ENCODE results near the gene SLC37A2. TPM values are rescaled to one million over a fixed set of nuclear protein-coding genes. Genes with fewer than 3 reads are reported as not detected.

The SLC37A2 gene
- total and polyA plus RNA-seq, 2 of the 13 experiments (the other 11 are each of a cell fraction or from before 2014, with no cell fraction given) = 4.6 to 7.1 TPM

GRCh38 chr11:125062218-125062930 is 731 bp upstream of the SLC37A2 start:
- Histone ChIP-seq H3K27ac (ENCODE audit: extremely low read length, insufficient read depth, low read length) (no peak overlapping the region), H3K79me2 (ENCODE audit: insufficient read depth, low read length) (no peaks in the 10 kb centered on the region), H3K36me3 (replicated peaks in 1 of 2; ENCODE audit: control insufficient read depth in 1 of 2, insufficient read depth in 2 of 2, low read length in 2 of 2) (no peaks in the 10 kb centered on the region), H3K9ac (ENCODE audit: insufficient read depth, low read depth, low read length) (peak overlapping the region; percentile 60), H2AFZ (ENCODE audit: low read length) (no peak overlapping the region), H3K4me3 (replicated peaks in 1 of 3; ENCODE audit: insufficient read depth in 1 of 3, low read depth in 2 of 3, low read length in 3 of 3) (peak overlapping the region; percentile 66 to 78 (median 72); a peak in 5 of 6 replicates), H3K4me2 (ENCODE audit: low read depth, low read length) (peak overlapping the region; percentile 90), H3K4me1 (ENCODE audit: insufficient read depth, low read length) (peaks cover 69% of the 10 kb centered on the region), H3K27me3 (ENCODE audit: control insufficient read depth in 1 of 2, insufficient read depth in 2 of 2, low read length in 2 of 2) (no peaks in the 10 kb centered on the region; a peak in 1 of 5 replicates), H4K20me1 (ENCODE audit: insufficient read depth, low read length) (no peaks in the 10 kb centered on the region), H3K9me3 (ENCODE audit: low read length) (no peaks in the 10 kb centered on the region)
- TF ChIP-seq BHLHE40 (IDR thresholded peaks at IDR 0.05; ENCODE audit: low read length) = no peak
- TF ChIP-seq TERF1 (CRISPR knock-in tag; IDR thresholded peaks at IDR 0.05) = no peak
- peak; percentile 82 for TF ChIP-seq SRSF1 (optimal IDR thresholded peaks at IDR 0.05; ENCODE audit: low read depth, low read length)
- no peak for TF ChIP-seq ATF6 (CRISPR knock-in tag; conservative IDR thresholded peaks at IDR 0.05)
- no peak for TF ChIP-seq CTCF (CRISPR knock-in tag; IDR thresholded peaks at IDR 0.05)
- no peak for TF ChIP-seq XRCC5 (optimal IDR thresholded peaks at IDR 0.05; ENCODE audit: low read length)
- no peak for TF ChIP-seq KDM1A (CRISPR knock-in tag; IDR thresholded peaks at IDR 0.05)
- TF ChIP-seq NPAS2 (CRISPR knock-in tag; IDR thresholded peaks at IDR 0.05; ENCODE audit: borderline replicate concordance) = 0 out of 2 replicates have a peak, but pooled peaks have one; percentile 47
- no peak for TF ChIP-seq ELF1 (CRISPR knock-in tag; IDR thresholded peaks at IDR 0.05)
- no peak for TF ChIP-seq TBL1XR1 (IDR thresholded peaks at IDR 0.05; ENCODE audit: borderline replicate concordance, low read length, partially characterized antibody)
- no peak for TF ChIP-seq SMAD9 (CRISPR knock-in tag; IDR thresholded peaks at IDR 0.05)
- TF ChIP-seq SMAD3 (CRISPR knock-in tag; IDR thresholded peaks at IDR 0.05) = no peak
- TF ChIP-seq ZBTB4 (CRISPR knock-in tag; IDR thresholded peaks at IDR 0.05; ENCODE audit: borderline replicate concordance) = no peak
- POLR2A ChIA-PET = interaction anchor here (0.9 to 1.3 kb wide), 2 partner anchors 9 to 10 kb away, joined by 3 to 5 read pairs; no protein-coding TSS in a partner anchor
- 81% methylated on average over 12 of the region's 19 CpGs for WGBS (ENCODE audit: low lambda C conversion rate)
- ATAC-seq (peak; percentile 9), DNase-seq (ENCODE audit: low spot score) (no peak), FAIRE-seq (no peak)
- in situ Hi-C loops (cut with HindIII; ENCODE audit: extremely low pct_ligation_motif_present, low pct_unique_long_range_greater_than_20kb) (no loop called here), intact Hi-C loops (cut with micrococcal nuclease; ENCODE audit: unreplicated experiment) (no loop called here)
- CTCF ChIA-PET (ENCODE audit: low intra/inter-chr PET ratio, low total read pairs) = interaction anchor here (0.7 kb wide), 1 partner anchor 52 kb away, joined by 3 read pairs; no protein-coding TSS in a partner anchor
- no TSS peak for BruUV-seq (replicated peaks)
